ENCODE results near the gene AATK. TPM values are rescaled to one million over a fixed set of nuclear protein-coding genes. Genes with fewer than 3 reads are reported as not detected.

Gene AATK
- total RNA-seq, 1 experiment from 2014 or later, result 4.4 TPM

- Histone ChIP-seq H3K4me2 (ENCODE audit: low read length) (no peak overlapping the region), H3K9me2 (ENCODE audit: insufficient read depth) (no peaks in the 10 kb centered on the region), H3K36me3 (ENCODE audit: control insufficient read depth in 1 of 2, insufficient read depth in 2 of 2, low read length in 2 of 2) (no peaks in the 10 kb centered on the region), H3K9me3 (ENCODE audit: control insufficient read depth in 1 of 2, insufficient read depth in 1 of 2, low read depth in 1 of 2, low read length in 2 of 2) (no peaks in the 10 kb centered on the region; a peak in 1 of 4 replicates), H3K9ac (ENCODE audit: low read length) (no peak overlapping the region), H3K27me3 (ENCODE audit: insufficient read depth, low read length) (no peaks in the 10 kb centered on the region), H3K4me3 (replicated peaks in 1 of 2; ENCODE audit: low read depth in 1 of 2, low read length in 2 of 2) (no peak overlapping the region), H3K27ac (ENCODE audit: low read depth, low read length) (no peak overlapping the region; the same call in 1 of the 2 replicates), H3K79me2 (ENCODE audit: insufficient read depth, low read length) (no peaks in the 10 kb centered on the region), H3K4me1 (ENCODE audit: control insufficient read depth in 1 of 2, insufficient read depth in 2 of 2, low read length in 2 of 2) (peaks cover 0 to 11% of the 10 kb centered on the region in 2 experiments; a peak in 2 of 4 replicates), H4K20me1 (ENCODE audit: insufficient read depth) (no peaks in the 10 kb centered on the region), H2AFZ (ENCODE audit: low read depth, low read length, poor library complexity, severe bottlenecking) (no peak overlapping the region)
- no TSS peak for BruUV-seq (replicated peaks)
- TF ChIP-seq MAX (IDR thresholded peaks at IDR 0.05), result no peak
- TF ChIP-seq SP1 (IDR thresholded peaks at IDR 0.05; ENCODE audit: low read depth), result no peak
- no peak for TF ChIP-seq JUND (IDR thresholded peaks at IDR 0.05)
- no peak for TF ChIP-seq RAD21 (IDR thresholded peaks at IDR 0.05; ENCODE audit: low read depth)
- intact Hi-C loops (cut with micrococcal nuclease), result no loop called here
- ChIA-PET CTCF (no interaction called here), POLR2A (no interaction called here), RAD21 (ENCODE audit: low non-redundant PET in 1 of 2, low total read pairs in 2 of 2, uncharacterized antibody in 2 of 2, unreplicated experiment in 2 of 2) (no interaction called here)
- DNase-seq (ENCODE audit: low read depth, low spot score) (no peak), ATAC-seq (no peak)
Measured at GRCh38 chr17:81136366-81136765, 29.7 kb downstream of the AATK start.

- Histone ChIP-seq H3K4me1 (ENCODE audit: control insufficient read depth in 1 of 2, insufficient read depth in 2 of 2, low read length in 2 of 2) (peaks cover 0 to 11% of the 10 kb centered on the region in 2 experiments; a peak in 2 of 4 replicates), H3K27me3 (ENCODE audit: insufficient read depth, low read length) (no peaks in the 10 kb centered on the region), H3K9me3 (ENCODE audit: control insufficient read depth in 1 of 2, insufficient read depth in 1 of 2, low read depth in 1 of 2, low read length in 2 of 2) (no peaks in the 10 kb centered on the region; a peak in 1 of 4 replicates), H3K79me2 (ENCODE audit: insufficient read depth, low read length) (no peaks in the 10 kb centered on the region), H2AFZ (ENCODE audit: low read depth, low read length, poor library complexity, severe bottlenecking) (no peak overlapping the region), H3K27ac (ENCODE audit: low read depth, low read length) (no peak overlapping the region; the same call in 1 of the 2 replicates), H4K20me1 (ENCODE audit: insufficient read depth) (no peaks in the 10 kb centered on the region), H3K4me2 (ENCODE audit: low read length) (no peak overlapping the region), H3K4me3 (replicated peaks in 1 of 2; ENCODE audit: low read depth in 1 of 2, low read length in 2 of 2) (no peak overlapping the region), H3K9me2 (ENCODE audit: insufficient read depth) (no peaks in the 10 kb centered on the region), H3K9ac (ENCODE audit: low read length) (no peak overlapping the region), H3K36me3 (ENCODE audit: control insufficient read depth in 1 of 2, insufficient read depth in 2 of 2, low read length in 2 of 2) (no peaks in the 10 kb centered on the region)
- TF ChIP-seq POLR2AphosphoS5 (IDR thresholded peaks at IDR 0.05; ENCODE audit: low read depth, low read length) (no peak), EGR1 (IDR thresholded peaks at IDR 0.05; ENCODE audit: low read depth) (no peak), ZFX (IDR thresholded peaks at IDR 0.05) (no peak), EZH2 (IDR thresholded peaks at IDR 0.05) (no peak), RAD21 (IDR thresholded peaks at IDR 0.05; ENCODE audit: low read depth) (no peak), SRF (IDR thresholded peaks at IDR 0.05; ENCODE audit: low read depth) (no peak), ELF1 (IDR thresholded peaks at IDR 0.05; ENCODE audit: borderline replicate concordance, low read depth) (no peak), CEBPB (IDR thresholded peaks at IDR 0.05; ENCODE audit: low read depth) (no peak), YY1 (IDR thresholded peaks at IDR 0.05; ENCODE audit: extremely low read depth, insufficient replicate concordance, low read depth, low read length) (no peak), SP1 (IDR thresholded peaks at IDR 0.05; ENCODE audit: low read depth) (no peak)
- POLR2A ChIA-PET, result no interaction called here
- intact Hi-C loops (cut with micrococcal nuclease), result no loop called here
- DNase-seq (ENCODE audit: low read depth, low spot score) (no peak), ATAC-seq (no peak)
- no TSS peak for BruUV-seq (replicated peaks)
- RAD21 ChIA-PET (ENCODE audit: low non-redundant PET in 1 of 2, low total read pairs in 2 of 2, uncharacterized antibody in 2 of 2, unreplicated experiment in 2 of 2), result no interaction called here
- CTCF ChIA-PET, result no interaction called here
Measured at GRCh38 chr17:81135505-81136278, 30.3 kb downstream of the AATK start.

Data from HCT116 (cell line).